ENCODE results near the gene SERPINA6.
"Not testable (repeated sequence)": the region's sequence is repeated elsewhere in the genome, so short reads cannot be mapped to it uniquely, and the experiment has no call there.

Gene SERPINA6

DNA sequence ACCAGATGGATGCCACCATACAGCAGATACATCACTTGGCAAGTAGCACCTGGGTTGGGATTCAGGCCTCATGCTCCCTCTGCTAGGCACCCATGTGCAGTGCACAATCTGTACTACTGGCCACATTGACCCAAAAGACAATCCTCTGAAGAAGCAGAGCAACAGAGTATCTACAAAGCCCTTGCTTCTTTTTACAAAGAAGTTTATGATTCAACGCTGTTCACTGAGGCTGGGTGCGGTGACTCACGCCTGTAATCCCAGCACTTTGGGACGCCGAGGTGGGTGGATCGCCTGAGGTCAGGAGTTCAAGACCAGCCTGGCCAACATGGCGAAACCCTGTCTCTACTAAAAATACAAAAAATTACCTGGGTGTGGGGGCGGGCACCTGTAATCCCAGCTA, 31.1 kb upstream of the SERPINA6 start:
- DNase-seq, result peak; percentile 15

DNA sequence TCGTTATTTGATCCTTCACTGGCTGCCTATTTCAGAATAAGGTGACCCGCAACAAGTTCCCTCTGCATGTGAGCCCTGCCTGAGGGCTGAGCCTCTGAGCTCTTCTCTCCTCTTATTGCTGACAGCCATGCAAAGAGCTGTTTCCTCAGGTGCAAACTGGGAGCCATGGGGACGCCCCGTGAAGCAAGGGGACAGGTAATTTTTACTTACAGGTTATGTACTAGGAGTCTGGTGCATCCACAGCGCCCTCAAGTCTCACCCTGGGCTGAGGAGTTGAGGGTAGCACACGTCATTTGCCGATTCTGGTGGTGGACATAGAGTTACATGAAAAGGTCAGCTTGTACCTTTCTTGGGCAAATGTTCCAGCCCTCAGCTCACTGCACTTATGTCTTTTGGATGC, 26.1 kb upstream of the SERPINA6 start:
- no peak for DNase-seq

DNA sequence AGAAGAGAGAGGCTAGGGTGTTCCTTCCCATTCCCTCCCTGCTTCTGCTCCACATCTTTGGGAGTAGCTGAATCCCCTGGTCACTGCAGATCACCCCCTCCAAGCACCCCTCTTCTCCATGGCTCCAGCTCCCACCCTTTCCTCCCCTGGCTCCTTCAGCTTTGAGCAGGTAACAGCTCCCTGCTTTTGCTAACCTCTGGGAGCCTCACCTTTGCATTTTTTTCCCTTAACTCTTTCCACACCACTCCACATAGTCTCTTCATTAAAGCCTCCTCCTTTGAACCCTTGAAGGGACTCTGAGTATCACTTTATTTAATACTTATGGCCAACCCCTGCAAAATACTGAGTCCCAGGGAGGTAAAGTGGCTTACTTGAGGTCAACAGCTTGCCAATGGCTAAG, 25.7 kb upstream of the SERPINA6 start:
- DNase-seq, result no peak

DNA sequence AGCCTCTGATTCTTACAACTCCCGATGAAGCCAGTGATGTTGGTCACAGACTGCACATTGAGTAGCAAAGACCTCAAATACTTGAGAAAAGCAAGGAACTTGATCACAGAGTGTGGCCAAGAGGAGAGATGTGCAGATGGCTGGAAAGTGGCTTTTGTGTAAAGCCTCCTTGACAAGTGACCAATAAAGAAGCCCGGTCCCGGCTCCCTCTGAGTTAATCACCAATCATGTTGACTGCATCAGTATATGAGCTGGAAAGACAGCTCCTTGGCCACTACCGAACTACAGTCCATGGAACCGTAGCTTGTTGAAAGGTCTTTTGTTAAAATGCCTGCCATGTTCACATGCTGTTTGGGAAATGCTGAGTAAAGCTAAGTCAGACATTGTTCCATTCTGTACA, 23.7 kb upstream of the SERPINA6 start:
- DNase-seq, result no peak

DNA sequence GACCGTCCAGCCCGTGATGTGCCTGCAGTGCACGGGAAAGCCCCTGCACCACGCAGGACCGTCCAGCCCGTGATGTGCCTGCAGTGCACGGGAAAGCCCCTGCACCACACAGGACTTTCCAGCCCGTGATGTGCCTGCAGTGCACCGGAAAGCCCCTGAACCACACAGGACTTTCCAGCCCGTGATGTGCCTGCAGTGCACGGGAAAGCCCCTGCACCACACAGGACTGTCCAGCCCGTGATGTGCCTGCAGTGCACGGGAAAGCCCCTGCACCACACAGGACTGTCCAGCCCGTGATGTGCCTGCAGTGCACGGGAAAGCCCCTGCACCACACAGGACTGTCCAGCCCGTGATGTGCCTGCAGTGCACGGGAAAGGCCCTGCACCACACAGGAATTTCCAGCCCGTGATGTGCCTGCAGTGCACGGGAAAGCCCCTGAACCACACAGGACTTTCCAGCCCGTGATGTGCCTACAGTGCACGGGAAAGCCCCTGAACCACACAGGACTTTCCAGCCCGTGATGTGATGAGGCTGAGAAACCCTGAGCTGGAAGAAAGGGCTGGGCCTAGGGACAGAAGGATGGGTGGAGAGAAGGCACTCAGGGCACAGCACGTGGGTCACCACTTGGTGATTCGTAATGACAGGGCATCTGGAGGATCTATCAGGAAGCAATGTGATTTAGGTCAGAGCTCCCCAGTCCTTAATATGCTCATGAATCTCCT, 23.1 kb upstream of the SERPINA6 start:
- DNase-seq, result not testable (repeated sequence)

DNA sequence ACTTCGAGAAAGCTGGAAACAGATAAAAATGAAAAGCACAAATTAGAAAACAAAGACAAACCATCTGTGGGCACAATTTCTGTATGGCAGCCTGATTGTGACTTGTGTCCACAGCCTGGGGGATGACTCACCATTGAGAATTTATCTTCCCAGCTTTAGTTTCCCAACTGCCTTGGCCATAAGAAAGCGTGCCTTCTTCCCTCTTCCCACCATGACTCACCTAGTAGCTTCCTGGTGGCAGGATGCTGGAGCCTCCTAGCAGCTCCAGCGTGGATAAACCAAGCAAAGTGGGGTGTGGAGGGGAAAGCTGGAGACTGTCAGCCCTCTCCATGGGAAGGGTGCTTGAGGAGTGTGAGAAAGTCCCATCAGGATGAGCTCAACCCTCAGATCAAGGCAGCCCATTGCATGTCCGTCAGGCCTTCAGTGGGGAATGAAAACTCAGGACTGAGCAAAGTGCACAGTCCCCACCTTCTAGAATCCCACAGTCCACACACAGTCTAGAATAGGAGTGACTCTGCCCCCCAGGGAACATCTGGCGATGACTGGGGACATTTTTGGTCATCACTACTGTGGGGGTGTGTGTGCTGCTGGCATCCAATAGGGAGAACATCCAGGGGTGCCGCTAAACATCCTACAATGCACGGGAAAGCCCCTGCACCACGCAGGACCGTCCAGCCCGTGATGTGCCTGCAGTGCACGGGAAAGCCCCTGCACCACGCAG, 22.4 kb upstream of the SERPINA6 start:
- DNase-seq, result peak; percentile 70

DNA sequence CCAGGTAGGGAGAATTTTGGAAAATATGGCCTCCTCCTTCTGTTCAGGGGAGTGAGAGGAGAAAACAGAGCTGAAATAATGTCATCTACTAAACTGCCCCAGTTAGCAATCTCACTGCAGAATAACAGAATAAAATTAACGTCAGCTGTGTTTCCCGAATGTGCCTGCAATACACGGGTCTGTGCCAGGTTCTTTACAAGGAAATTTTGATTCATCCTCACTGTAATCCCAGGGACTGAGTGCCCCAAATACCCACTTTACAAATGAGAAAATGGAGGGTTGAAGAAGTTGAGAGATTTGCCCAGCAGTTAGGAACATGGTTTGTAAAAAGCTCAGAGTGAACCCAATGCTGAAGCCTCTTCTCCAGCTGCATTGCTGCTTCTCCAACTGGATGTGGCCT, 21.3 kb upstream of the SERPINA6 start:
- no peak for DNase-seq

DNA sequence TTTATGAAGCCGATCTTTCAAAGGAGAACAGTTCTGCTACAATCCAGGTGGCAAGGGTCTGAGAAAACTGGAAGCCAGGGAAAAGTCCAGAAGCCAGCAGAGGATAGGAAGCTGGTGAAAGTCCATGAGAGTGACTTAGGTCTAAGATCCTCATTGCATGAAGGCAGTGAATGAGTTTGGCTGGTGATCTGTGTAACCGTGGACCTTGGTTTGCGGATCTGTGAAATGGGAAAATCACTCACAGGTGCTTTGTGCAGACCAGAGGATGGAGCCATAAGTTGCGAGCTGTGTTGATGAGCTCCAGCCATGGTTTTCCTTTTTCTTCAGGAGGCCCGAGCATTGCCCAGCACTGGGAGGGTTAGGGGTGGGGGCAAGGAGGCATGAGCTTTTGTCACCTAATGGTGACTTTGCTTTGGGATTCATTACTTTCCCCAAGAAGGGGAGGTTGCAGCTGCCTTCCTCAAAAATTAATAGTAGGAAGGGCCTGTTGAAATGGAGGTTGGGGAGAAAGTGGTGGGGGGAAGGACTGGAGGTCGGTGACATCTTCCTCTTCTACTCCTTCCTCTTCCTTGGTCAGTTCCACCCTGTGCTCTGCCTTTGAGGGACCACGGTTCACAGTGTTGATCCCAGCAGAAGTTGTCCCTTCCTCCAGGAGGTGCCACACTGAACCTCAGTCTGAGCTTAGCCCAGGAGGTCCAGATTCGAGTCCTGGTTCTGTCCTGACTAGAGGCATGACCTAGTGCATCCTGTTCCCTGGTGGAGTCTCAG, 20.3 kb upstream of the SERPINA6 start:
- DNase-seq, result no peak

DNA sequence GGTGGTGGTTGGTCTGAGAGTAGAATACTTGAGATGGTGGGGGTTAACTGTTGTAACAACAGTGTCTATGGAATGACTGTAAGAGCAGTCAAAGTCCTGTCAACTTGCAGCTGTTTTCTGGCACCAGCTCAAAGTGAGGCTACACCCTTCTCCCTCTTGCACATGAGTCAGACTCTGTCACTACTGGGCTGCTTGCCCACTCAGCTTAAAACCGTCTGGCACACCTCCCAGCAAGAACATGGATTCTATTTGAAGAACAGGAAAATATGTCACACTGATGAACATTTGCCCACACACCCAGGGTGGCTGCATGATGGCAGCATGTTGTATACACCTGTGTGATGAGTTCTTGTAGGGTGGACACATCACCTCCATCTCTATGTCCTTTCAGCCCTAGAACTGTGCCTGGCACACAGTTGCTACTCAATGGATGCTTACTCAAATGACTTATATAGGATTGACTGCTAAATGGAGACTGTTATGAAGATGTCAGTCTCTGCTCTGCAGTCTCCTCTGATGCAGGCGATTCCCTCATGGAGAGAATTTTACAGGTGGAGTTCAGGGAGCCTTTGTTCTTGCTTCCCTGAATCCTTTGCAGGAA, 19.3 kb upstream of the SERPINA6 start:
- DNase-seq, result no peak

DNA sequence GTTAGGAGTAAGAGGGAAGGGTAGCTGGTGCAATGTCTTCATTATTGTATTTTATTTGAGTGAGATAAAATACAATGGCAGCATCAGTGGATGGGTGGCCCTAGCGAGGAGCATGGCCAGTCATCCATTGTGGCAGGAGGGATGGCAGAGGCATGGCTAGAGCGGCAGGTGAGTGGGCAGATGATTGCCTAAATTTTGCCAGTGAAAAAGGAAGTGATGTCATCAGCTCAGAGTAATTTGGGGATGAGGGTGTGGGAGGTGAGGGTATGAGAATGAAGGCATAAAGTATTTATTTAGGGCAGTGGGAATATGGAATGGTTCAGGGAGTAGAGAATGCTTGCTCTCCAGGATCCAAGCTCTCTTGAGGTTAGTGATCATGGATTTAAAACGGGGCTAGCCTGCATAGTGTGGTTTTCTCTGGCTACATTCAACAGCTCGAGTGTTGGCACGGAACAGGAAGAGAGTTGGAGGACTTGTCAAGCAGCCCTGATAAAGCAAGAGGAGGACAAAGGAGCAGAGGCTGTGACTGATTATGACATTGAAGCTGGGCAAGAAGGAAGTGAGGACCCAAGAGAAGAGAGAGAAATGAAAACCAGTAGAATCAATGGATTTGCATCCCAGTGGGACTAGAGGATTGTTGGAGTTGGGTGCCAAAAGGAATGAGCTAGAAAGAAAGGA, 18.7 kb upstream of the SERPINA6 start:
- no peak for DNase-seq

DNA sequence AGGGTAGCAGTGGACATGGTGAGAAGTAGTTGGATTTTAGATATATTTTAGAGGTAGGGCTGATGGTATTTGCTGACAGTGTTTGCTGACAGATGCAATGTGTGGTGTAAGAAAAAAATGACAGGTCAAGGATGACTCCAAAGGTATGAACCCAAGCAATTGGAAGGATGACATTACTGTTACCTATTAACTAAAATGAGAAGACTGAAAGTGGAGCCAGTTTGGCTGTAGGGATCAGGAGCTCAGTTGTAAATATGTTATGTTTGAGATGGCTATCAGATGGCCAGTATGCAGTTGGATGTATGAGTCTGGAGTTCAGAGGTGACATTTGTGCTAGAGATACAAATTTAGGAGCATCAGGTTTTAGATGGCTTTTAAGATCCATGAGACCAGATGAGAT, 17.4 kb upstream of the SERPINA6 start:
- no peak for DNase-seq

DNA sequence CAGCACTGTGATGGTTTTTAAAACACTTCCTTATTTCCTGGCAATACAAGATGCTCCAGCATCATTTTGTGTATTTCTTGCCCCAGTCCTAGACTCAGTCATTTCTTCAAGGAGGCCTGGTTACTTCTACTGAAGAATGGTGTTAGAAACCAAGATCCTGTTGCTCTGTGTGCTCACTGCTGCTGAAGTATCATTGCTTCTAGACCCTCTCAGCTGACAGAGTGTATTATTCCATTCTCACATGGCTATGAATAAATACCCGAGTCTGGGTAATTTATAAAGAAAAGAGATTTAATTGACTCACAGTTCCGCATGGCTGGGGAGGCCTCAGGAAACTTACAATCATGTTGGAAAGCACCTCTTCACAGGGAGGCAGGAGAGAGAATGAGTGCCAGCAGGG, 14.9 kb upstream of the SERPINA6 start:
- DNase-seq, result no peak

DNA sequence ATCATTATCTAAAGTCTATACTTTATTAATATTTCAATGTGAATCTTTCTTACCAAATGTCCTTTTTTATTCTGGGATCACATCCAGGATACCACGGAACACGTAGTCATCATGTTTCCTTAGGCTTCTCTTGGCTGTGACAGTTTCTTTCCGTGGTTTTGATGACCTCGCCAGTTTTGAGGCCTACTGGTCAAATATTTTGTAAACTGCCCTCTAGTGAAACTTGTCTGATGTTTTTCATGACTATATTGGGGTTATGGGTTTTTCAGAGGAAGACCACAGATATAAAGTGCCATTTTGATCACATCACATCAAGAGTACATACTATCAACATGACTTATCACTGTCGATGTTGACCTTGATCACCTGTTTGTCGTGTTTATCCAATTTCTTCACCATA, 14.1 kb upstream of the SERPINA6 start:
- peak; percentile 36 for DNase-seq

DNA sequence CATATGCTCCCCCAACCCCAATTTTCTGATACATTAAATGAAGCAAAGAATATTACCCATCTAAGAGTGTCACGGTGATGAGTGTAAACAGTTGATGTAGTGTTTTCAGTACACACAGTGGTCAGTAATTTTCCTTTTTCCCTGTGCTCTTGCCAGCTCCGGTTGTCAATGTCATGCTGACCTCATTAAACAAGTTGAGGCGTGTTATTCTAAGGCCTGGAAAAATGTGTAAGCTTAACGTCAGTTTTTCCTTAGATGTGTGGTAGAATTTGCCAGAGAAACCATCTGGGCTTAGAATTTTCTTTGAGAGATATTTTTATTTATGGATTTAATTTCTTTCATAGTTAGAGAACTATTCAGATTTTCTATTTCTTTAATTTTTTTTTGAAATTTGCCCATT, 11.7 kb upstream of the SERPINA6 start:
- DNase-seq, result no peak

DNA sequence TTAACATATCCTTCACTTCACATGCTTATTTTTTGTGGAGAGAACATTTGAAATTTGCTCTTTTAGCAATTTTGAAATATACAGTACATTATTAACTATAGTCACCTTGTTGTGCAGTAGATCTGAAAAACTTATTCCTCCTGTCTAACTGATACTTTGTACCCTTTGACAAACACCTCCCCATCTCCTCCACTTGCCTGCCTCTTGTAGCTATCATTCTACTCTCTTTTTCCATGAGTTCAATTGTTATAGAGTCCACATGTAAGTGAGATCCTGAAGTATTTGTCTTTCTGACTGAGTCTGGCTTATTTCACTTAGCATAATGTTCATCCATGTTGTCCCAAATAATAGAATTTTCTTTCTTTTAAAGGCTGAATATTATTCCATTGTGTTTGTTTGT, 9.5 kb upstream of the SERPINA6 start:
- no peak for DNase-seq

DNA sequence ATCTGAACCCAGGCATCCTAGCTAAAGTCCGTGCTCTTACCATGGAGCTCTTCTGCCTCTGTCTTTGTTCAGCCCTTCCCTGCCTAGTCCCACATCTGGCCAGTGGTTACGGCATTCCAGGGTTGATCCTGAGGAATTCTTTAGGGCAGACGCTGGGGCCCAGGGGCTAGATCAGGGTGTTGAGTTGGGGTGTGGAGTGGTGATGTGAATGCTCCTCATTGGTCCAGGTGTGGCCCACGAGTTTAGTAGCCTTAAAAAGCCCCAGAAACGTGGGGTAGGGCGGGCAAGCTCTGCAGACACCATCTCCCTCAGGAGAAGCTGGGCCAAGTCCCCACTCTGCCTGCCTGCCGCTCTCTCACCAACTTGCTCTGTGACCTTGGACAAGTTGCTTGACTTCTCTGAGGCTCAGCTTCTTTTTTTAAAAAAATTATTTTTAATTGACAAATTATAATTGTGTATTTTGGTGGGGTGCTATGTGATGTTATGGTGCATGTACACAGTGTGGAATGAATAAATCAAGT, 9.0 kb upstream of the SERPINA6 start:
- DNase-seq, result peak; percentile 29

DNA sequence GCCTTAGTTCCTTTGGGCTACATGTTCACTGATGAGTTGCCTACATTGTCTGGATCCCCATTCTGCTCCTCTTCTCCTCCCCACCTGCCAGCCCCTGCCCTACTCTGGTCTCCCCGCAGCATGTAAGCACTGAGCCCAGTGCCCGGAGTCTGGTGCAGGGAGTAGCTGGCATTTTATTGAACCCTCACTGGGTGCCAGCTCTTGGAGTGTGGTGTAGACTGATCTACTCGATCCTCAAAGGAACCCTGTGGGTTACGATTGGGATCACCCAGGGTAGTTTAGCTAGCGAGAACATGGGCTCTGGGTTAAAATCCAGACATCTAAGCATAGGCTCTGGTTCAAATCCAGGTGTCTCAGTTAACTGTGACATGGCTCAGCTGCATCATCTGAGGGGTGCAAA, 8.3 kb upstream of the SERPINA6 start:
- no peak for DNase-seq

DNA sequence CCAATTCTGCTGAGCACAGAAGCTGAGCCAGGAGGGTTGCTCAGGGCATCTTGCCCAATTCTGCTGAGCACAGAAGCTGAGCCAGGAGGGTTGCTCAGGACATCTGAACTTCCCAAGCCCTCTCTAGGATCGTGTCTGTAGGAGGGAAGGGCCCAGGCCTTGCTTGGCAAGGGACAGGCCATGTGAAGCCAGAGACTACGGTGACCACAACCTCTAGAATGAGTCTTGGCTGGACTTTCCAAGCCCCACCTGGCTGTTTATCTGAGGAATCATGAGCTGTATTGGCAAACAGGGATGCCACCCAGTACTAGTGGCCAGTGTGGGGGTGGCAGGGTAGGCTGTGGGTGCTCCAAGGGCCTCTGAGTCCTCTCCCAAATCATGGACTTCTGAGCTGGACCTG, 7.7 kb upstream of the SERPINA6 start:
- DNase-seq, result peak; percentile 37

DNA sequence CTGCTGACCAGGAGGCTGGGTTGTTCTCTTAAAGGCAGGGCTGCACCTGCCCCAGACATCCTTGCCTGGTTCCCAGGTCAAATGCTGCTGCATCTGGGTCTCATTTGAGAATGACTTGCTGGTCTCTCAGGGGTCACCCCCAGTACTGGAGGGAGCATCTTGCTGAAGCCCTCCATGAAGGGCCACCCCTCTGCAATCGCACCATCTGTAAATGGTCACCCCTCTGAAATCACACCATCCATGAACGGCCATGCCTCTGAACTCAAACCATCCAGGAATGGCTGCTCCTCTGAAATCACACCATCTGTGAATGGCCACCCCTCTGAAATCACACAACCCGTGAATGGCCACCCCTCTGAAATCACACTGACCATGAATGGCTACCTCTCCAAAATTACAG, 7.3 kb upstream of the SERPINA6 start:
- peak; percentile 34 for DNase-seq

DNA sequence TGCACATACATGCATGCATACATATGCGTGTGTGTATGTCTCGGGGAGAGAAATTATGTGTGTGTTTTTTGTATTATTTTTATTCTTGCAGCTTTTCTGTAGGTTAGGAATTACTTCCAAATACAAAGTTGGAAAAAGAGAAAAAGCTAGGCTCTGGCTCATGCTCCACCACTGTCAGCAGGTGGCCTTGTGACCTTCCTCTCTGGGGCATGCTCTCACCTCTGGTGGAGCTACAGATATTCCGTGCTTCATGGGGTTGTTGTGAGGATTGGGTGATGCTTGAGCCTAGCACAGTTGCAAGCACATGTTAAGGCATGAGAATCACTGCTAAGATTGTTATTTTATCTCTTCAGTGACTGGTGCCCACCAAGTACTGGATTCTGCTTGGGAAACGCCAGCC, 6.7 kb upstream of the SERPINA6 start:
- no peak for DNase-seq

DNA sequence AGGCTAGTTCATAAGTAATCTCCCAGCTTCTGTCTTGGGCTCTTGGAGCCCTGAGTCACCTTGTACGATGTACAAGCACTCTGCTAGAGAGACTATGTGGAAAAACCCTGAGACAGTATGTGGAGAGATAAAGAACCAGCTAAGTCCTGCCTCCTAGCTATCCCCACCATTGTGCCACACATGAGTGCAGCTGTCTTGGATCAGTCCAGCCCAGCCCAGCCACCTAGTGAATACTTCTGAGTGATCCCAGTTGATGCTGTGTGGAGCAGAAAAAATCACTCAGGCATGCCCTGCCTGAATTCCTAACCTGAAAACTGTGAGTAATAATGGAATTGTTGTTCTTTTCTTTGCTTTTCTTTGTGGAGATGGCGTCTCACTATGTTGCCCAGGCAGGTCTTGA, 5.1 kb upstream of the SERPINA6 start:
- DNase-seq, result no peak

DNA sequence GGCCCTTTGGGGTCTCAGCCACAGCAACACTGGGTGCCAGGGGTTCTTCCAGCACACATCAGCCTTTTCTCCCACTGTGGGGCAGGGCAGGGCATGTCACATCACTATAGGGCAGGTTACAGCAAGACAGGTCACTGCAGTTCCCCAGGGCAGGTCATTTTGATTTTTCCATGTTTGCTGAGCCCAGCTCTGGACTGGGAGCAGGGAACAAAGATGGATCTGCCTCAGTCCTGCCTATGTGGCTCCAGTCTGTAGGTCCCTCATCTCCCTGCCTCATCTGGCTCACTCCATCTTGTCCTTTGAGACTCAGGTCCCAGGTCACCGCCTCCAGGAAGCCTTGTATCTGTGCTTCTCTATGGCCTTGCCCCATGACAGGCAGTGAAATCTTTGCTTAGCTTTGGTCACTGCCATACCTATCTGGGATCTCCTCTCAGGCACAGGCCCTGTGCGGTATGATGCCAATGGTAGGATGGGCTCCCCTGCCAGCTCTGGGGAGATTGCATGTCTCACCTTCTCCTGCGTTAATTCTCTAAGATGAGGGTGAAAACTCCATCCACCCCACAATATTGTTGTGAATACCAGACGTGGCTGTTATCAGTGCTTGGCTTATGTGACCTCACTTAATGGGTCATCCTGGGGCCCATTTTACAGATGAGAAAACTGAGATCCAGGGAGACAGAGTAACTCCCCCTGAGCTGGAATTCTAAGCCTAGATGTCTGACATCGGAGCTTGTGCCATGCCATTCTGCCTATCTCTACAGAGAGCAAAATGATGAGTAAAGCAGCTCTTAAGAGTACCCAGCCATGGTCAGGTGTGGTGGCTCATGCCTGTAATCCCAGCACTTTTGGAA, 1.5 kb downstream of the SERPINA6 start:
- peak; percentile 41 for DNase-seq

Measured in islet precursor cell (in vitro differentiated cells).